IPS DF 4.7 (cell line): Measurements from ENCODE around the gene SFSWAP.
"Not testable (repeated sequence)": the region's sequence is repeated elsewhere in the genome, so short reads cannot be mapped to it uniquely, and the experiment has no call there.

ENCODE experiments used
- DNase-seq: peaks from one replicate; pipeline ENCODE4 v3.0.0-alpha.2; 2013; ENCODE audit warnings: low spot score; ENCODE audit errors: extremely low read depth

The SFSWAP gene

GRCh38 chr12:131701705-131702572 lies 9.0 kb upstream of the SFSWAP start:
- DNase-seq, result no peak

GRCh38 chr12:131702573-131702877 lies 8.4 kb upstream of the SFSWAP start:
- no peak for DNase-seq

GRCh38 chr12:131703161-131703560 lies 7.7 kb upstream of the SFSWAP start:
- no peak for DNase-seq

GRCh38 chr12:131704509-131704908 lies 6.4 kb upstream of the SFSWAP start:
- no peak for DNase-seq

- DNase-seq, result not testable (repeated sequence)
These were observed 4.2 kb upstream of the SFSWAP start for GRCh38 chr12:131706709-131707108.

GRCh38 chr12:131709226-131709625 lies 1.7 kb upstream of the SFSWAP start:
- DNase-seq, result no peak

GRCh38 chr12:131711551-131712205 lies 788 bp downstream of the SFSWAP start:
- no peak for DNase-seq

GRCh38 chr12:131713349-131713748 lies 2.5 kb downstream of the SFSWAP start:
- DNase-seq, result no peak

- no peak for DNase-seq
These were observed 3.9 kb downstream of the SFSWAP start for GRCh38 chr12:131714759-131715158.

GRCh38 chr12:131716282-131716681 lies 5.4 kb downstream of the SFSWAP start:
- no peak for DNase-seq

- no peak for DNase-seq
These were observed 9.4 kb downstream of the SFSWAP start for GRCh38 chr12:131720241-131720640.

GRCh38 chr12:131720921-131721320 lies 10.0 kb downstream of the SFSWAP start:
- no peak for DNase-seq

GRCh38 chr12:131721548-131721947 lies 10.7 kb downstream of the SFSWAP start:
- no peak for DNase-seq

- DNase-seq, result peak; percentile 89
These were observed 12.6 kb downstream of the SFSWAP start for GRCh38 chr12:131723532-131723931.

- DNase-seq, result no peak
These were observed 13.6 kb downstream of the SFSWAP start for GRCh38 chr12:131724534-131724933.

GRCh38 chr12:131725503-131725902 lies 14.6 kb downstream of the SFSWAP start:
- no peak for DNase-seq

- no peak for DNase-seq
These were observed 17.8 kb downstream of the SFSWAP start for GRCh38 chr12:131728720-131729119.

GRCh38 chr12:131729254-131729955 lies 18.5 kb downstream of the SFSWAP start:
- DNase-seq, result no peak

GRCh38 chr12:131732996-131733615 lies 22.2 kb downstream of the SFSWAP start:
- DNase-seq, result no peak

GRCh38 chr12:131733874-131734273 lies 23.0 kb downstream of the SFSWAP start:
- DNase-seq, result no peak

- DNase-seq, result no peak
These were observed 23.7 kb downstream of the SFSWAP start for GRCh38 chr12:131734336-131735152.
